Mesenchymal stem cell (in vitro differentiated cells and primary cell): ENCODE data around the gene SRP68.

Experiments
- DNase-seq: peaks from one replicate; pipeline ENCODE4 v3.0.0-alpha.2; 2013
- H2AFZ ChIP-seq: one replicate; pipeline ENCODE4 v1.6.1; 2013; ENCODE audit warnings: low read depth, mild to moderate bottlenecking, control low read depth, inconsistent platforms, low read length, moderate library complexity
- H2AK5ac ChIP-seq: 2 replicates; pipeline ENCODE4 v1.6.1; 2013; ENCODE audit warnings: low read length, moderate library complexity, mild to moderate bottlenecking, inconsistent platforms; ENCODE audit not compliant: severe bottlenecking
- H2BK120ac ChIP-seq: one replicate; pipeline ENCODE4 v1.6.1; 2013; ENCODE audit warnings: low read depth, mild to moderate bottlenecking, inconsistent platforms, low read length, moderate library complexity
- H2BK12ac ChIP-seq, 2 experiments: one replicate each; pipeline ENCODE4 v1.6.1; 2013; ENCODE audit warnings: inconsistent platforms in 2 of 2, low read length in 2 of 2, mild to moderate bottlenecking in 2 of 2, moderate library complexity in 2 of 2, control low read depth in 1 of 2
- H2BK15ac ChIP-seq: one replicate; pipeline ENCODE4 v1.6.1; 2013; ENCODE audit warnings: mild to moderate bottlenecking, low read depth, inconsistent platforms; ENCODE audit not compliant: poor library complexity, severe bottlenecking
- H2BK5ac ChIP-seq: 2 replicates; pipeline ENCODE4 v1.6.1; 2013; ENCODE audit warnings: low read depth, mild to moderate bottlenecking, low read length, control low read depth, inconsistent platforms; ENCODE audit not compliant: poor library complexity, severe bottlenecking
- H3K14ac ChIP-seq, 2 experiments: one replicate each; pipeline ENCODE4 v1.6.1; 2013; ENCODE audit warnings: inconsistent platforms in 2 of 2, low read length in 2 of 2, control low read depth in 1 of 2, mild to moderate bottlenecking in 1 of 2, moderate library complexity in 1 of 2
- H3K18ac ChIP-seq, 2 experiments: one replicate each; pipeline ENCODE4 v1.6.1; 2013; ENCODE audit warnings: inconsistent platforms in 2 of 2, low read length in 2 of 2, control low read depth in 1 of 2, low read depth in 1 of 2, mild to moderate bottlenecking in 1 of 2
- H3K23ac ChIP-seq, 2 experiments: one replicate each; pipeline ENCODE4 v1.6.1; 2013; ENCODE audit warnings: inconsistent platforms in 2 of 2, low read length in 2 of 2, mild to moderate bottlenecking in 2 of 2, moderate library complexity in 2 of 2, control low read depth in 1 of 2
- H3K27ac ChIP-seq: 2 replicates; pipeline ENCODE4 v1.5.1; 2013; ENCODE audit warnings: mild to moderate bottlenecking, moderate library complexity, low read length, control low read depth, inconsistent platforms; ENCODE audit not compliant: poor library complexity, severe bottlenecking
- H3K27me3 ChIP-seq, 2 experiments: 2 replicates each; pipeline versions ENCODE4 v1.6.1 to v1.7.0; 2013; ENCODE audit warnings: low read length in 2 of 2, mild to moderate bottlenecking in 2 of 2, moderate library complexity in 2 of 2, control low read depth in 1 of 2, inconsistent platforms in 1 of 2; ENCODE audit not compliant: control insufficient read depth in 1 of 2, insufficient read depth in 1 of 2
- H3K36me3 ChIP-seq, 2 experiments: 2 replicates each; pipeline versions ENCODE4 v1.6.1 to v1.7.0; 2013; ENCODE audit warnings: low read length in 2 of 2, control low read depth in 1 of 2, inconsistent platforms in 1 of 2, low read depth in 1 of 2, mild to moderate bottlenecking in 1 of 2; ENCODE audit not compliant: insufficient read depth in 2 of 2, control insufficient read depth in 1 of 2
- H3K4ac ChIP-seq, 2 experiments: one replicate each; pipeline ENCODE4 v1.6.1; 2013; ENCODE audit warnings: inconsistent platforms in 2 of 2, low read length in 2 of 2, mild to moderate bottlenecking in 2 of 2, moderate library complexity in 2 of 2, control low read depth in 1 of 2, low read depth in 1 of 2
- H3K4me1 ChIP-seq: 2 replicates; pipeline ENCODE4 v1.6.1; 2013; ENCODE audit warnings: low read depth, low read length, control low read depth; ENCODE audit not compliant: control insufficient read depth, insufficient read depth
- H3K4me2 ChIP-seq: 2 replicates; pipeline ENCODE4 v1.6.1; 2013; ENCODE audit warnings: low read length, mild to moderate bottlenecking, inconsistent platforms; ENCODE audit not compliant: poor library complexity, severe bottlenecking
- H3K4me3 ChIP-seq, 2 experiments: 2 replicates each; pipeline versions ENCODE4 v1.5.1 to v1.7.0; 2013; ENCODE audit warnings: low read length in 2 of 2, mild to moderate bottlenecking in 2 of 2, control low read depth in 1 of 2, low read depth in 1 of 2; ENCODE audit not compliant: insufficient read depth in 1 of 2
- H3K79me1 ChIP-seq: replicated peaks from 2 replicates; pipeline ENCODE4 v1.6.1; 2013; ENCODE audit warnings: mild to moderate bottlenecking, control low read depth, low read length, inconsistent platforms; ENCODE audit not compliant: poor library complexity, severe bottlenecking
- H3K9ac ChIP-seq: 2 replicates; pipeline ENCODE4 v1.7.0; 2013; ENCODE audit warnings: mild to moderate bottlenecking, low read length, moderate library complexity
- H3K9me3 ChIP-seq: 2 replicates; pipeline ENCODE4 v1.7.0; 2013; ENCODE audit warnings: mild to moderate bottlenecking, low read length; ENCODE audit not compliant: control insufficient read depth
- H4K8ac ChIP-seq: one replicate; pipeline ENCODE4 v1.6.1; 2013; ENCODE audit warnings: inconsistent platforms, mild to moderate bottlenecking, low read length, moderate library complexity
- H4K91ac ChIP-seq: one replicate; pipeline ENCODE4 v1.6.1; 2013; ENCODE audit warnings: mild to moderate bottlenecking, low read length, inconsistent platforms
- WGBS: methylation state at CpG from one replicate; pipeline ENCODE4 v1.1.7; 2013; ENCODE audit warnings: mixed read lengths; 5-methylcytosine and 5-hydroxymethylcytosine counted together

Gene SRP68

DNA sequence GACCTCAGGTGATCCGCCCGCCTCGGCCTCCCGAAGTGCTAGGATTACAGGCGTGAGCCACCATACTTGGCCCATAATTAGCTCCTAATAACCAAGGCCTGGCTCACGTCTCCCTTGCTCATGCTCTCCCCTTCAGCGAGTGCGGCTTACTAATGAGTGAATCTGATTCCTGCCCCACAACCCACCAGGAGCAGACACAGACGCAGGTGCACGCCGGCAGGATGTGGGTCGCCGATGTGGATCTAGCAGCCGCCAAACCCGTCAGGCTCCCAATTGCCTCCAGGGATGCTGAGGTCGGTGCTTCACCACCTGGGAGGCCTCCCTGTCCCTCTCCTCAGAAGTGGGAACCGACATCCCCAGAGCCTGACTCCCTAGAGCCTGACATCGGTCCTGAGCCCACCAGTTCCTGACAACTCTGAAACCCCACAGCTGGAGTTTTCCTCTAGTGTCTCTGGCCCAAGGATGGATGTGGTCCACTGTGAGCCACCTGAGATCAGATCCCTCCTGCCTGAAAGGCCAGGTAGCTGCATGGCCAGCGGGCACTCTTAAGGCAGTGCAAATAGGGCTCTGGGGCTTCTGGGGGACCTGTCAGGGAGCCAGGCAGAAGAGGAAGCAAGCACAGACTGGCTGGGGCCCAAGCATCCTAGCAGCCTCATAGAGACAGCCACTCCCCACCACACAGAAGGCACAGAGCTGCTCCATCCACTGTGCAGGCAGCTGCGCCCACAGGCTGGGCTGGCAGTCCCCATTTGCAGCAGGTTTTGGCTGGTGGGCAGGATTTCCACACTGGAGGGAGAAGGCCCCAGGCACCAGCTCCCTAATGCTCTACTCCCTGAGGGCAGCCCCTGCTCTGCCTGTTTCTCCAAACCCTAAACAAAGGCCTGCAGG lies 20.5 kb upstream of the SRP68 start:
- no peak overlapping the region for H4K8ac ChIP-seq
- H2AFZ ChIP-seq, result no peak overlapping the region

GRCh38 chr17:76091526-76092286 lies 19.4 kb upstream of the SRP68 start:
- H3K18ac ChIP-seq, result no peak overlapping the region
- no peak overlapping the region for H3K4ac ChIP-seq
- no peak overlapping the region for H3K9ac ChIP-seq
- peaks cover 2% of the 10 kb centered on the region for H3K4me1 ChIP-seq
- no peak overlapping the region for H3K23ac ChIP-seq
- H3K4me2 ChIP-seq, result no peak overlapping the region
- H3K14ac ChIP-seq, result no peak overlapping the region
- no peak overlapping the region for H2BK12ac ChIP-seq
- no peak overlapping the region for H3K27ac ChIP-seq
- no peak overlapping the region for H4K91ac ChIP-seq
- no peaks in the 10 kb centered on the region for H3K27me3 ChIP-seq
- WGBS, result 94% methylated on average over 23 of the region's 23 CpGs
- peaks cover 88 to 93% of the 10 kb centered on the region in 2 experiments for H3K36me3 ChIP-seq
- no peak overlapping the region for H2BK120ac ChIP-seq
- no peak for DNase-seq
- peaks cover 53% of the 10 kb centered on the region for H3K79me1 ChIP-seq
- H3K4me3 ChIP-seq, result no peak overlapping the region
- no peaks in the 10 kb centered on the region for H3K9me3 ChIP-seq
- no peak overlapping the region for H2AK5ac ChIP-seq
- no peak overlapping the region for H2BK15ac ChIP-seq
- no peak overlapping the region for H4K8ac ChIP-seq
- H2AFZ ChIP-seq, result no peak overlapping the region
- no peak overlapping the region for H2BK5ac ChIP-seq

More for the DNA sequence above, 20.5 kb upstream of the SRP68 start:
- H2AK5ac ChIP-seq, result no peak overlapping the region
- H3K36me3 ChIP-seq, result peaks cover 88 to 92% of the 10 kb centered on the region in 2 experiments
- H3K4ac ChIP-seq, result no peak overlapping the region
- no peak overlapping the region for H2BK5ac ChIP-seq
- peaks cover 50% of the 10 kb centered on the region for H3K79me1 ChIP-seq
- H3K4me2 ChIP-seq, result no peak overlapping the region
- no peak overlapping the region for H2BK15ac ChIP-seq
- no peak overlapping the region for H3K23ac ChIP-seq
- WGBS, result 96% methylated on average over 20 of the region's 20 CpGs
- no peak overlapping the region for H3K18ac ChIP-seq
- H3K14ac ChIP-seq, result no peak overlapping the region
- H3K4me3 ChIP-seq, result no peak overlapping the region
- no peak for DNase-seq
- no peaks in the 10 kb centered on the region for H3K27me3 ChIP-seq
- no peak overlapping the region for H3K27ac ChIP-seq
- H3K4me1 ChIP-seq, result peaks cover 2% of the 10 kb centered on the region
- H4K91ac ChIP-seq, result no peak overlapping the region
- no peak overlapping the region for H3K9ac ChIP-seq
- no peak overlapping the region for H2BK12ac ChIP-seq
- no peaks in the 10 kb centered on the region for H3K9me3 ChIP-seq
- H2BK120ac ChIP-seq, result no peak overlapping the region

DNA sequence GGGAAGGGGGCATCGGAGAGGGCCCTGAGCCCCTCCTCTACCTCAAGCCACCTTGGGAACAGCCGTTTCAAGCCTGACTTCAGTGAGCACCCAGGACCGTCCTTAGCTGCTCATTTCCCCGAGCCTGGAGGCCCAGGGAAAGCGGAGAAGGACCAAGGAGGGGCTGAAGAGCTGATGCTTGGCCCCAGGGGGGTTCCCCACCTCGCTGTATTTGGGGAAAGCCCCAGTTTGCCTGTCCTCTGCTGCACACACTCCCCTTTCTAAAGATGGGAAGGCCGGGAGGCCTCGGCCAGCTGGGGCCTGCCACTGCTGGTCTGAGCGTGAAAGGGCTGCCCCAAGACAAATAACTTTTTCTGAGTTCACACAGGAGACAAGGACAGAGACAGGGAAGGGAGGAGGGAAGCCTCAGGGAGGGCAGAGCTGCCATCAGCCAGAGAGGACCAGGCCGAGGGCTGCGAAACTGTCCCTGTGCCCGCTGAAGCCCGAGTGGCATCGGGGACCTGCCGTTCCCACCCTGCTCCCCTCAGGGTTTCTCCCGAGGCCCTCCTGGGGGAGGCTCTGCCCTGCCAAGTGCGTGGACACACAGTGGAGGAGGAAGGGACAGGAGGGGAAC lies 18.3 kb upstream of the SRP68 start:
- no peak overlapping the region for H2BK15ac ChIP-seq
- no peak overlapping the region for H2BK12ac ChIP-seq
- H2BK120ac ChIP-seq, result no peak overlapping the region
- H3K4me1 ChIP-seq, result no peaks in the 10 kb centered on the region
- no peak overlapping the region for H3K18ac ChIP-seq
- no peak overlapping the region for H2AK5ac ChIP-seq
- H3K14ac ChIP-seq, result no peak overlapping the region
- H3K4me3 ChIP-seq, result no peak overlapping the region
- no peak overlapping the region for H3K9ac ChIP-seq
- no peak overlapping the region for H4K91ac ChIP-seq
- H3K4ac ChIP-seq, result no peak overlapping the region
- H4K8ac ChIP-seq, result no peak overlapping the region
- no peak for DNase-seq
- no peaks in the 10 kb centered on the region for H3K9me3 ChIP-seq
- H3K79me1 ChIP-seq, result peaks cover 54% of the 10 kb centered on the region
- H3K4me2 ChIP-seq, result no peak overlapping the region
- 94% methylated on average over 14 of the region's 17 CpGs for WGBS
- H2AFZ ChIP-seq, result no peak overlapping the region
- no peak overlapping the region for H2BK5ac ChIP-seq
- peaks cover 88 to 96% of the 10 kb centered on the region in 2 experiments for H3K36me3 ChIP-seq
- no peak overlapping the region for H3K27ac ChIP-seq
- no peak overlapping the region for H3K23ac ChIP-seq
- no peaks in the 10 kb centered on the region for H3K27me3 ChIP-seq
